Testis (tissue), 3 donors: ENCODE results near the gene ZSCAN10. TPM values are rescaled to one million over a fixed set of nuclear protein-coding genes. Genes with fewer than 3 reads are reported as not detected.

Experiments used
- DNase-seq: peaks from one replicate; pipeline ENCODE4 v3.0.0-alpha.2; 2019
- H3K27ac ChIP-seq, 2 donors: fragments of 200-600 bp; sonication (generic); one replicate each; pipeline ENCODE4 v1.5.1; 2019
- H3K27me3 ChIP-seq: fragments of 200-600 bp; sonication (generic); one replicate; pipeline ENCODE4 v1.5.1; 2019
- H3K36me3 ChIP-seq: fragments of 200-600 bp; sonication (generic); one replicate; pipeline ENCODE4 v1.5.1; 2017; ENCODE audit warnings: low read depth; ENCODE audit errors: missing control alignments
- H3K4me1 ChIP-seq: fragments of 200-600 bp; sonication (generic); one replicate; pipeline ENCODE4 v1.5.1; 2019
- H3K4me3 ChIP-seq, 2 donors: fragments of 200-600 bp; sonication (generic); one replicate each; pipeline ENCODE4 v1.5.1; 2017 to 2019
- H3K9me3 ChIP-seq: fragments of 200-600 bp; sonication (generic); one replicate; pipeline ENCODE4 v1.5.1; 2017
- POLR2A ChIP-seq: fragments of 450-650 bp; IDR thresholded peaks from one replicate; pipeline ENCODE4 v1.6.1; 2017; ENCODE audit warnings: antibody characterized with exemption, mild to moderate bottlenecking, moderate library complexity
- WGBS, 2 donors: methylation state at CpG; one replicate each; pipeline ENCODE4 v1.1.5; 2018; 5-methylcytosine and 5-hydroxymethylcytosine counted together
- intact Hi-C: fragments of 100-400 bp; cut with DNase I; formaldehyde crosslinking; loops from one replicate; pipeline ENCODE4 v1.15.1; 2023; ENCODE audit warnings: low total_unique reads
- polyA plus RNA-seq: library from polyadenylated mRNA; stranded (reverse); fragments of 350-450 nt; fragmentation: Illumina TruSeq; extraction: RNeasy Lipid Tissue Mini Kit (QIAGEN cat#74804); gene quantifications from one replicate; pipeline ENCODE4 v1.2.3, GENCODE V29; 2014; ENCODE audit warnings: low read depth, low replicate concordance; ENCODE audit not compliant: insufficient read depth
- total RNA-seq, 2 donors: library from RNA; depleted of rRNA; stranded (reverse); fragments of >200 nt; gene quantifications; one replicate each; pipeline ENCODE4 v1.2.3, GENCODE V29; 2016
- TF ChIP-seq, protein P1 (sequence below), 3 experiments: fragments of 450-650 bp in 2 of 3; fragments of 200-600 bp in 1 of 3; sonication (generic) in 1 of 3; IDR thresholded peaks; one replicate each; pipeline ENCODE4 v1.5.1; 2016 to 2019; ENCODE audit warnings: antibody characterized with exemption in 3 of 3, mild to moderate bottlenecking in 2 of 3, moderate library complexity in 1 of 3

The ZSCAN10 gene
- total and polyA plus RNA-seq, 3 donors from 2014 or later, result 0.79 to 0.93 (median 0.91) TPM

GRCh38 chr16:3118204-3118790 lies 19.2 kb upstream of the ZSCAN10 start:
- no peak overlapping the region for H3K4me3 ChIP-seq
- 69 to 76% methylated on average over 14 to 16 of the region's 16 CpGs for WGBS, 2 donors
- intact Hi-C loops, result no loop called here

GRCh38 chr16:3115561-3115960 lies 16.5 kb upstream of the ZSCAN10 start:
- intact Hi-C loops, result no loop called here
- no peaks in the 10 kb centered on the region for H3K9me3 ChIP-seq
- WGBS, 2 donors, result 62 to 87% methylated on average over 4 to 14 of the region's 14 CpGs
- H3K4me3 ChIP-seq, result no peak overlapping the region
- peaks cover 17% of the 10 kb centered on the region for H3K4me1 ChIP-seq
- no peaks in the 10 kb centered on the region for H3K36me3 ChIP-seq
- H3K27ac ChIP-seq, result no peak overlapping the region
- H3K27me3 ChIP-seq, result no peaks in the 10 kb centered on the region
- DNase-seq, result no peak
- TF ChIP-seq, protein P1, sequence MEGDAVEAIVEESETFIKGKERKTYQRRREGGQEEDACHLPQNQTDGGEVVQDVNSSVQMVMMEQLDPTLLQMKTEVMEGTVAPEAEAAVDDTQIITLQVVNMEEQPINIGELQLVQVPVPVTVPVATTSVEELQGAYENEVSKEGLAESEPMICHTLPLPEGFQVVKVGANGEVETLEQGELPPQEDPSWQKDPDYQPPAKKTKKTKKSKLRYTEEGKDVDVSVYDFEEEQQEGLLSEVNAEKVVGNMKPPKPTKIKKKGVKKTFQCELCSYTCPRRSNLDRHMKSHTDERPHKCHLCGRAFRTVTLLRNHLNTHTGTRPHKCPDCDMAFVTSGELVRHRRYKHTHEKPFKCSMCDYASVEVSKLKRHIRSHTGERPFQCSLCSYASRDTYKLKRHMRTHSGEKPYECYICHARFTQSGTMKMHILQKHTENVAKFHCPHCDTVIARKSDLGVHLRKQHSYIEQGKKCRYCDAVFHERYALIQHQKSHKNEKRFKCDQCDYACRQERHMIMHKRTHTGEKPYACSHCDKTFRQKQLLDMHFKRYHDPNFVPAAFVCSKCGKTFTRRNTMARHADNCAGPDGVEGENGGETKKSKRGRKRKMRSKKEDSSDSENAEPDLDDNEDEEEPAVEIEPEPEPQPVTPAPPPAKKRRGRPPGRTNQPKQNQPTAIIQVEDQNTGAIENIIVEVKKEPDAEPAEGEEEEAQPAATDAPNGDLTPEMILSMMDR (IDR thresholded peaks at IDR 0.05), result no peak
- no peak for TF ChIP-seq POLR2A

More at GRCh38 chr16:3118204-3118790, 19.2 kb upstream of the ZSCAN10 start:
- DNase-seq, result no peak
- Histone ChIP-seq H3K4me1 (peaks cover 10% of the 10 kb centered on the region), H3K27ac (no peak overlapping the region), H3K27me3 (no peaks in the 10 kb centered on the region), H3K36me3 (no peaks in the 10 kb centered on the region), H3K9me3 (no peaks in the 10 kb centered on the region)
- TF ChIP-seq POLR2A, result no peak
- TF ChIP-seq, protein P1 (IDR thresholded peaks at IDR 0.05), result no peak

DNA sequence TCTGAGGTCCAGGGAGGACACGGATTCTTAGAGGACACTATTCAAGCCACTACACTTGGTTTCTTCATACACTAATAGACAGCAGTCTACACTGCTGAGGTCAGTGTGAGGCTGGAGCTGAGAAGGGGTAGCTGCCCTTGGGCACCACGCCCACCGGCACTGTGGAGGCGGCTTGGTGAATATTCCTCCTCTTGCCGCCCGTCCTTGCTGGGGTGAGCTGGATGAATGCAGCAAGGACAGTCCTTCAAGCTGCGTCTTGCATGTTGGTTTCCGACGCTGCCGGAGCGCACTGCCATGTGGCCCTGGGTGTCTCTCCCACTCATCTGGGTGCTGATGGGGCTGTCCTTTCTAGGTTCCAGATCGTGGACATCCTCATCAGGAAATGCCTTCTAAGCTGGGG lies 15.9 kb upstream of the ZSCAN10 start:
- H3K27me3 ChIP-seq, result no peaks in the 10 kb centered on the region
- H3K9me3 ChIP-seq, result no peaks in the 10 kb centered on the region
- intact Hi-C loops, result no loop called here
- TF ChIP-seq, protein P1 (IDR thresholded peaks at IDR 0.05), result no peak
- no peak for TF ChIP-seq POLR2A
- H3K4me3 ChIP-seq, result no peak overlapping the region
- no peak for DNase-seq
- peaks cover 17% of the 10 kb centered on the region for H3K4me1 ChIP-seq
- WGBS, 2 donors, result 88 to 93% methylated on average over 12 of the region's 12 CpGs
- no peak overlapping the region for H3K27ac ChIP-seq
- no peaks in the 10 kb centered on the region for H3K36me3 ChIP-seq

- H3K4me1 ChIP-seq, result peaks cover 17% of the 10 kb centered on the region
- H3K27ac ChIP-seq, result no peak overlapping the region
- H3K9me3 ChIP-seq, result no peaks in the 10 kb centered on the region
- intact Hi-C loops, result no loop called here
- no peak for DNase-seq
- peak overlapping the region in 1 of 2 donors; percentile 83 for H3K4me3 ChIP-seq
- no peaks in the 10 kb centered on the region for H3K27me3 ChIP-seq
- 44 to 64% methylated on average over 12 to 17 of the region's 17 CpGs for WGBS, 2 donors
- no peaks in the 10 kb centered on the region for H3K36me3 ChIP-seq
- no peak for TF ChIP-seq POLR2A
- TF ChIP-seq, protein P1 (IDR thresholded peaks at IDR 0.05), result no peak
Observed at GRCh38 chr16:3113765-3114479, 14.8 kb upstream of the ZSCAN10 start.
